ENCODE measurements around the gene GRWD1.
A peak's percentile ranks its signal among the peaks of the same experiment; 100 is the strongest.

Gene GRWD1

GRCh38 chr19:48469934-48470680 lies 24.3 kb downstream of the GRWD1 start:
- no peaks in the 10 kb centered on the region for H3K9me3 ChIP-seq (ENCODE audit: control insufficient read depth in 1 of 2, low read length in 2 of 2)
- H3K9ac ChIP-seq (ENCODE audit: low read depth in 1 of 2, low read length in 2 of 2): peak overlapping the region; percentile 54 to 90
- peak overlapping the region; percentile 74 to 87 for H3K4me3 ChIP-seq (ENCODE audit: low read depth in 1 of 2, low read length in 2 of 2)
- H3K27me3 ChIP-seq (ENCODE audit: control insufficient read depth in 1 of 2, insufficient read depth in 2 of 2, low read length in 2 of 2): no peaks in the 10 kb centered on the region
- peaks cover 29 to 50% of the 10 kb centered on the region in 2 donors for H3K36me3 ChIP-seq (ENCODE audit: control insufficient read depth in 1 of 2, insufficient read depth in 2 of 2, low read length in 2 of 2)
- H3K4me1 ChIP-seq (ENCODE audit: control insufficient read depth in 1 of 2, insufficient read depth in 2 of 2, low read length in 2 of 2): peaks cover 7 to 19% of the 10 kb centered on the region in 2 donors
- peak overlapping the region; percentile 96 for H3K27ac ChIP-seq (ENCODE audit: low read depth, low read length)

DNA sequence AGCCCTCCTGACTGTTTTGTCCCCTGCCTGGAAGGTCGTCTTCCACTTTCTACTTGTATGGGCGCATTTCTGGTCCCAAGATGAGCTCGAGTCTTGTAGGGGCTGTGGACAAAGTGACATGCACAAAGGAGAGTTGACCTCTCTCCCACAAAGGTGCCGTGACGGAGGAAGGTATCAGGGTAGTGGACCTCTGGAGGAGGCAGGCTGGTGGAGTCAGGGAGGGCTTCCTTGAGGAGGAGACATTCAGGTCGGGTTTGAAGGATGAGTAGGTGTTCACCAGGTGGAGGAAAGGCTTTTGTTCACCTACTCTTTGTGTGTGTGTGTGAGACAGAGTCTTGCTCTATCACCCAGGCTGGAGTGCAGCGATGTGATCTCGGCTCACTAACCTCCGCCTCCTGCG lies 25.1 kb downstream of the GRWD1 start:
- Histone ChIP-seq H3K4me1 (ENCODE audit: control insufficient read depth in 1 of 2, insufficient read depth in 2 of 2, low read length in 2 of 2) (peaks cover 7 to 19% of the 10 kb centered on the region in 2 donors), H3K4me3 (ENCODE audit: low read depth in 1 of 2, low read length in 2 of 2) (no peak overlapping the region), H3K36me3 (ENCODE audit: control insufficient read depth in 1 of 2, insufficient read depth in 2 of 2, low read length in 2 of 2) (peaks cover 36 to 57% of the 10 kb centered on the region in 2 donors), H3K9ac (ENCODE audit: low read depth in 1 of 2, low read length in 2 of 2) (no peak overlapping the region), H3K27me3 (ENCODE audit: control insufficient read depth in 1 of 2, insufficient read depth in 2 of 2, low read length in 2 of 2) (no peaks in the 10 kb centered on the region), H3K27ac (ENCODE audit: low read depth, low read length) (no peak overlapping the region), H3K9me3 (ENCODE audit: control insufficient read depth in 1 of 2, low read length in 2 of 2) (no peaks in the 10 kb centered on the region)

- Histone ChIP-seq H3K4me3 (ENCODE audit: low read depth in 1 of 2, low read length in 2 of 2) (no peak overlapping the region), H3K27ac (ENCODE audit: low read depth, low read length) (no peak overlapping the region), H3K4me1 (ENCODE audit: control insufficient read depth in 1 of 2, insufficient read depth in 2 of 2, low read length in 2 of 2) (peaks cover 7 to 19% of the 10 kb centered on the region in 2 donors), H3K9ac (ENCODE audit: low read depth in 1 of 2, low read length in 2 of 2) (no peak overlapping the region), H3K27me3 (ENCODE audit: control insufficient read depth in 1 of 2, insufficient read depth in 2 of 2, low read length in 2 of 2) (no peaks in the 10 kb centered on the region), H3K36me3 (ENCODE audit: control insufficient read depth in 1 of 2, insufficient read depth in 2 of 2, low read length in 2 of 2) (peaks cover 37 to 67% of the 10 kb centered on the region in 2 donors), H3K9me3 (ENCODE audit: control insufficient read depth in 1 of 2, low read length in 2 of 2) (no peaks in the 10 kb centered on the region)
Measured at GRCh38 chr19:48471836-48472235, 26.1 kb downstream of the GRWD1 start.

GRCh38 chr19:48473161-48473966 lies 27.6 kb downstream of the GRWD1 start:
- no peak overlapping the region for H3K27ac ChIP-seq (ENCODE audit: low read depth, low read length)
- H3K4me1 ChIP-seq (ENCODE audit: control insufficient read depth in 1 of 2, insufficient read depth in 2 of 2, low read length in 2 of 2): peaks cover 7 to 14% of the 10 kb centered on the region in 2 donors
- no peaks in the 10 kb centered on the region for H3K9me3 ChIP-seq (ENCODE audit: control insufficient read depth in 1 of 2, low read length in 2 of 2)
- peaks cover 37 to 81% of the 10 kb centered on the region in 2 donors for H3K36me3 ChIP-seq (ENCODE audit: control insufficient read depth in 1 of 2, insufficient read depth in 2 of 2, low read length in 2 of 2)
- H3K4me3 ChIP-seq (ENCODE audit: low read depth in 1 of 2, low read length in 2 of 2): no peak overlapping the region
- H3K27me3 ChIP-seq (ENCODE audit: control insufficient read depth in 1 of 2, insufficient read depth in 2 of 2, low read length in 2 of 2): no peaks in the 10 kb centered on the region
- H3K9ac ChIP-seq (ENCODE audit: low read depth in 1 of 2, low read length in 2 of 2): no peak overlapping the region

DNA sequence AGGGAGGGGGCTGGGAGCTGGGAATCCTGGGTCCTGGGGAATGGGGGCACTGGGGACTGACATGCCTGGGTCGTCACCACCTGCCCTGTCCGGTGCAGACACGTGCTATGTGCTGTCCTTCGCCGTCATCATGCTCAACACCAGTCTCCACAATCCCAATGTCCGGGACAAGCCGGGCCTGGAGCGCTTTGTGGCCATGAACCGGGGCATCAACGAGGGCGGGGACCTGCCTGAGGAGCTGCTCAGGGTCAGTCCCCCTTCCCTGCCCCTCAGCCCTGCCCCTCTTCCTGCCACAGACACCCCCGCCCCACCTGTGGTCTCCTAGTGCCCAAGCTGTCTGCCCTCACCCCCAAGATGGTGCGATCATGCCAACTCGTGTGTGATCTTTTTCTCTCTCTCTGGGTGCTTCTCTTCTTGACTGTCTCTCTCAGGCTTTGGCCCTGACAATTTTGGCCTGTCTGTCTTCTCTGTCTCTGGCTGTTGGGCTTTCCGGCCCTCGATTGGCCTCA lies 28.4 kb downstream of the GRWD1 start:
- no peak overlapping the region for H3K9ac ChIP-seq (ENCODE audit: low read depth in 1 of 2, low read length in 2 of 2)
- H3K27me3 ChIP-seq (ENCODE audit: control insufficient read depth in 1 of 2, insufficient read depth in 2 of 2, low read length in 2 of 2): no peaks in the 10 kb centered on the region
- H3K27ac ChIP-seq (ENCODE audit: low read depth, low read length): no peak overlapping the region
- H3K4me1 ChIP-seq (ENCODE audit: control insufficient read depth in 1 of 2, insufficient read depth in 2 of 2, low read length in 2 of 2): peaks cover 7 to 11% of the 10 kb centered on the region in 2 donors
- no peaks in the 10 kb centered on the region for H3K9me3 ChIP-seq (ENCODE audit: control insufficient read depth in 1 of 2, low read length in 2 of 2)
- H3K36me3 ChIP-seq (ENCODE audit: control insufficient read depth in 1 of 2, insufficient read depth in 2 of 2, low read length in 2 of 2): peaks cover 37 to 82% of the 10 kb centered on the region in 2 donors
- H3K4me3 ChIP-seq (ENCODE audit: low read depth in 1 of 2, low read length in 2 of 2): no peak overlapping the region

GRCh38 chr19:48475369-48476068 lies 29.7 kb downstream of the GRWD1 start:
- H3K9ac ChIP-seq (ENCODE audit: low read depth in 1 of 2, low read length in 2 of 2): no peak overlapping the region
- H3K4me1 ChIP-seq (ENCODE audit: control insufficient read depth in 1 of 2, insufficient read depth in 2 of 2, low read length in 2 of 2): peaks cover 6 to 12% of the 10 kb centered on the region in 2 donors
- H3K9me3 ChIP-seq (ENCODE audit: control insufficient read depth in 1 of 2, low read length in 2 of 2): no peaks in the 10 kb centered on the region
- no peak overlapping the region for H3K4me3 ChIP-seq (ENCODE audit: low read depth in 1 of 2, low read length in 2 of 2)
- H3K27me3 ChIP-seq (ENCODE audit: control insufficient read depth in 1 of 2, insufficient read depth in 2 of 2, low read length in 2 of 2): no peaks in the 10 kb centered on the region
- peaks cover 37 to 85% of the 10 kb centered on the region in 2 donors for H3K36me3 ChIP-seq (ENCODE audit: control insufficient read depth in 1 of 2, insufficient read depth in 2 of 2, low read length in 2 of 2)
- no peak overlapping the region for H3K27ac ChIP-seq (ENCODE audit: low read depth, low read length)

DNA sequence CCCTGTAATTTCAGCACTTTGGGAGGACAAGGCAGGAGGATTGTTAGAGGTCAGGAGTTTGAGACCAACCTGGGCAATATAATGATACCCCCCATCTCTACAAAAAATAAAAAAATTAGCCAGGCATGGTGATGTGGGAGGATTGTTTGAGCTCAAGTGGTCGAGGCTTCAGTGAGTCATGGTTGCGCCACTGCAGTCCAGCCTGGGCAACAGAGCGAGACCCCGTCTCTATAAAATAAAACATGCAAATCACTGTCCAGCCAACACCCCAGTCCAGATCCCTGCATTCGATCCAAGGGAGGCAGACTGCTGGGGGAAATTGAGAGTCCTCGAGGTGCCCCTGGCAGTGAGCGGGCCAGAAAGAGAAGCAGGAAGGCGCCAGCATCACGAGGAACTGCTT lies 30.4 kb downstream of the GRWD1 start:
- H3K9ac ChIP-seq (ENCODE audit: low read depth in 1 of 2, low read length in 2 of 2): no peak overlapping the region
- H3K27ac ChIP-seq (ENCODE audit: low read depth, low read length): no peak overlapping the region
- H3K4me1 ChIP-seq (ENCODE audit: control insufficient read depth in 1 of 2, insufficient read depth in 2 of 2, low read length in 2 of 2): peaks cover 10 to 11% of the 10 kb centered on the region in 2 donors
- peaks cover 31 to 78% of the 10 kb centered on the region in 2 donors for H3K36me3 ChIP-seq (ENCODE audit: control insufficient read depth in 1 of 2, insufficient read depth in 2 of 2, low read length in 2 of 2)
- no peaks in the 10 kb centered on the region for H3K27me3 ChIP-seq (ENCODE audit: control insufficient read depth in 1 of 2, insufficient read depth in 2 of 2, low read length in 2 of 2)
- H3K4me3 ChIP-seq (ENCODE audit: low read depth in 1 of 2, low read length in 2 of 2): no peak overlapping the region
- H3K9me3 ChIP-seq (ENCODE audit: control insufficient read depth in 1 of 2, low read length in 2 of 2): no peaks in the 10 kb centered on the region

GRCh38 chr19:48477067-48477685 lies 31.4 kb downstream of the GRWD1 start:
- H3K4me3 ChIP-seq (ENCODE audit: low read depth in 1 of 2, low read length in 2 of 2): no peak overlapping the region
- H3K4me1 ChIP-seq (ENCODE audit: control insufficient read depth in 1 of 2, insufficient read depth in 2 of 2, low read length in 2 of 2): peaks cover 10 to 13% of the 10 kb centered on the region in 2 donors
- H3K36me3 ChIP-seq (ENCODE audit: control insufficient read depth in 1 of 2, insufficient read depth in 2 of 2, low read length in 2 of 2): peaks cover 23 to 68% of the 10 kb centered on the region in 2 donors
- H3K27me3 ChIP-seq (ENCODE audit: control insufficient read depth in 1 of 2, insufficient read depth in 2 of 2, low read length in 2 of 2): no peaks in the 10 kb centered on the region
- H3K27ac ChIP-seq (ENCODE audit: low read depth, low read length): no peak overlapping the region
- H3K9ac ChIP-seq (ENCODE audit: low read depth in 1 of 2, low read length in 2 of 2): no peak overlapping the region
- H3K9me3 ChIP-seq (ENCODE audit: control insufficient read depth in 1 of 2, low read length in 2 of 2): no peaks in the 10 kb centered on the region

DNA sequence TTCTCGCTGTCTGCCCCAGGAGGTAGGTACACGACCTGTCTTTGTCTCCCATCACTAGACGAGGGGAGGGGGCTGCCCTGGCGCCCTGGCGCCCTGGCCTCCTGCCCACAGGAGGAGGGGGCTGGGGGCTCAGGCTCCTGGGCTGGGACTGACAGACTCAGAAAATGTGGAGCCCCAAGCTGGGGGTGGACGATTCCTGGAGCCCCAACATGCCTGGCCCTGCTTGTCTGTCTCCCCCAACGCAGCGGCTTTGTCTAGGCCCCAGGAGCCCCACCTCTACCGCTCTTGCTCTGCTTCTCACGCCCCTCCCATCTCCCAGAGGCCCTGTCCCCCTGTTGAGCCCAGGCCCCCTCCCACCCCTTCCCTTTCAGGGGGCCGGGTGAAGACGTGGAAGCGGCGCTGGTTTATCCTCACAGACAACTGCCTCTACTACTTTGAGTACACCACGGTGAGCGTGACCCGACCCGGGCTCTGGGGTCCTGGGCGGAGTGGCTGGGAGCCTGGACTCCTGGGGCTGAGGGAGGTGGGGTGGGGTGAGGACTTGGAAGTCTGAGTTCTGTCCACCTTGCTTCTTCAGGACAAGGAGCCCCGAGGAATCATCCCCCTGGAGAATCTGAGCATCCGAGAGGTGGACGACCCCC lies 32.0 kb downstream of the GRWD1 start:
- no peaks in the 10 kb centered on the region for H3K27me3 ChIP-seq (ENCODE audit: control insufficient read depth in 1 of 2, insufficient read depth in 2 of 2, low read length in 2 of 2)
- no peak overlapping the region for H3K9ac ChIP-seq (ENCODE audit: low read depth in 1 of 2, low read length in 2 of 2)
- no peak overlapping the region for H3K4me3 ChIP-seq (ENCODE audit: low read depth in 1 of 2, low read length in 2 of 2)
- no peaks in the 10 kb centered on the region for H3K9me3 ChIP-seq (ENCODE audit: control insufficient read depth in 1 of 2, low read length in 2 of 2)
- H3K27ac ChIP-seq (ENCODE audit: low read depth, low read length): no peak overlapping the region
- H3K36me3 ChIP-seq (ENCODE audit: control insufficient read depth in 1 of 2, insufficient read depth in 2 of 2, low read length in 2 of 2): peaks cover 23 to 62% of the 10 kb centered on the region in 2 donors
- peaks cover 10 to 13% of the 10 kb centered on the region in 2 donors for H3K4me1 ChIP-seq (ENCODE audit: control insufficient read depth in 1 of 2, insufficient read depth in 2 of 2, low read length in 2 of 2)

All from duodenal mucosa (tissue), 2 donors.